Thymus (tissue), 11 donors: Measurements from ENCODE around the gene ADAMTS17. TPM values are rescaled to one million over a fixed set of nuclear protein-coding genes. Genes with fewer than 3 reads are reported as not detected.

ENCODE experiments used
- DNase-seq, 9 donors: peaks; one replicate each; pipeline ENCODE4 v3.0.0-alpha.2; 2013; ENCODE audit warnings: low spot score in 9 of 9, low read depth in 6 of 9, missing footprints in 1 of 9
- H3K27ac ChIP-seq, 2 donors: one replicate each; pipeline ENCODE4 v1.5.1; 2013; ENCODE audit warnings: control low read depth in 1 of 2, low read depth in 1 of 2, low read length in 1 of 2, mild to moderate bottlenecking in 1 of 2, moderate library complexity in 1 of 2
- H3K27me3 ChIP-seq, 2 donors: one replicate each; pipeline ENCODE4 v1.5.1; 2013; ENCODE audit warnings: low read length in 1 of 2; ENCODE audit not compliant: control insufficient read depth in 2 of 2, insufficient read depth in 1 of 2
- H3K36me3 ChIP-seq, 2 donors: one replicate each; pipeline ENCODE4 v1.5.1; 2013; ENCODE audit warnings: low read length in 1 of 2, mild to moderate bottlenecking in 1 of 2, moderate library complexity in 1 of 2; ENCODE audit not compliant: control insufficient read depth in 2 of 2, insufficient read depth in 2 of 2
- H3K4me1 ChIP-seq, 2 donors: one replicate each; pipeline ENCODE4 v1.5.1; 2013; ENCODE audit warnings: low read length in 2 of 2; ENCODE audit not compliant: control insufficient read depth in 2 of 2, insufficient read depth in 2 of 2
- H3K4me3 ChIP-seq, 2 donors: one replicate each; pipeline ENCODE4 v1.5.1; 2013; ENCODE audit warnings: low read length in 2 of 2, control low read depth in 1 of 2, mild to moderate bottlenecking in 1 of 2
- H3K9me3 ChIP-seq, 2 donors: one replicate each; pipeline ENCODE4 v1.5.1; 2013; ENCODE audit warnings: low read length in 1 of 2, mild to moderate bottlenecking in 1 of 2; ENCODE audit not compliant: control insufficient read depth in 2 of 2, insufficient read depth in 1 of 2
- WGBS: extraction: QIAGEN DNeasy Blood & Tissue Kit; methylation state at CpG from one replicate; pipeline ENCODE4 v1.1.7; 2013; 5-methylcytosine and 5-hydroxymethylcytosine counted together
- polyA plus RNA-seq: library from polyadenylated mRNA; stranded (reverse); fragments of 200-250 nt; gene quantifications from one replicate; pipeline ENCODE4 v1.2.3, GENCODE V29; 2013
- total RNA-seq: library from RNA; stranded (reverse); fragments of 120-200 nt; gene quantifications from one replicate; pipeline ENCODE4 v1.2.4, GENCODE V29; 2013
- donor health status: healthy.

ADAMTS17 gene
- total and polyA plus RNA-seq, 2 donors, result 5.6 to 10.4 TPM

- Histone ChIP-seq H3K9me3 (peaks cover 2 to 3% of the 10 kb centered on the region in 2 donors), H3K4me3 (no peak overlapping the region), H3K4me1 (no peaks in the 10 kb centered on the region), H3K27ac (no peak overlapping the region), H3K36me3 (peaks cover 0 to 4% of the 10 kb centered on the region in 2 donors), H3K27me3 (no peaks in the 10 kb centered on the region)
- 90% methylated on average over 4 of the region's 4 CpGs for WGBS
- no peak for DNase-seq
Measured at GRCh38 chr15:100022806-100023205, 319.0 kb downstream of the ADAMTS17 start.

- Histone ChIP-seq H3K4me3 (no peak overlapping the region), H3K9me3 (no peaks in the 10 kb centered on the region), H3K27me3 (no peaks in the 10 kb centered on the region), H3K4me1 (no peaks in the 10 kb centered on the region), H3K36me3 (no peaks in the 10 kb centered on the region), H3K27ac (no peak overlapping the region)
- 82% methylated on average over 5 of the region's 5 CpGs for WGBS
- no peak for DNase-seq
Measured at GRCh38 chr15:100022391-100022790, 319.4 kb downstream of the ADAMTS17 start.

DNA sequence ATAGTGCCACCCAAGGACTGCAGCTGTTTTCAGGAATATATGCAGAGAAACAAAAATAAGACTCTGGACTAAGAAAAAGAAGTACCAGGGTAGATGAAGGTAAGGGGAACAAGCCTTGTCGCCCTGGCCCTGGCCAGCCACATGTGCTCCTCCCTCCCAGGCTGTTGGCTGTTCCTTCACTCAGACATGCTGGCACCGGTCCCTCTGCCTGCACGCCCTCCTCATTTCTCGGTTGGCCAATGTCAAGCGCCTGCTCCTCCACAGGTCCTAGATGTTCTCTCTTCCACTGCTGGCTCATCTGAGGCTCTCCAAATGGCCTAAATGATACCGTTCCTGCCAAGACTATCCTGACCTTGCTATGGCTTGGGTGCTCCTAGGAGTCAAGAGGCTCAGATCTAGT is 320.1 kb downstream of the ADAMTS17 start:
- no peak overlapping the region for H3K27ac ChIP-seq
- no peaks in the 10 kb centered on the region for H3K27me3 ChIP-seq
- no peaks in the 10 kb centered on the region for H3K36me3 ChIP-seq
- no peaks in the 10 kb centered on the region for H3K9me3 ChIP-seq
- DNase-seq, result no peak
- WGBS, result 80% methylated on average over 6 of the region's 6 CpGs
- H3K4me3 ChIP-seq, result no peak overlapping the region
- no peaks in the 10 kb centered on the region for H3K4me1 ChIP-seq

- WGBS, result 91% methylated on average over 6 of the region's 6 CpGs
- DNase-seq, result no peak
- no peaks in the 10 kb centered on the region for H3K27me3 ChIP-seq
- H3K27ac ChIP-seq, result no peak overlapping the region
- H3K4me1 ChIP-seq, result no peaks in the 10 kb centered on the region
- H3K4me3 ChIP-seq, result no peak overlapping the region
- no peaks in the 10 kb centered on the region for H3K9me3 ChIP-seq
- H3K36me3 ChIP-seq, result no peaks in the 10 kb centered on the region
Measured at GRCh38 chr15:100020614-100021013, 321.2 kb downstream of the ADAMTS17 start.

GRCh38 chr15:100020189-100020588 is 321.6 kb downstream of the ADAMTS17 start:
- H3K27ac ChIP-seq, result no peak overlapping the region
- H3K27me3 ChIP-seq, result no peaks in the 10 kb centered on the region
- H3K4me3 ChIP-seq, result no peak overlapping the region
- no peak for DNase-seq
- 88% methylated on average over 6 of the region's 6 CpGs for WGBS
- no peaks in the 10 kb centered on the region for H3K36me3 ChIP-seq
- no peaks in the 10 kb centered on the region for H3K9me3 ChIP-seq
- H3K4me1 ChIP-seq, result no peaks in the 10 kb centered on the region

GRCh38 chr15:100019601-100020000 is 322.2 kb downstream of the ADAMTS17 start:
- H3K4me3 ChIP-seq, result no peak overlapping the region
- WGBS, result 95% methylated on average over 6 of the region's 6 CpGs
- no peaks in the 10 kb centered on the region for H3K9me3 ChIP-seq
- no peaks in the 10 kb centered on the region for H3K36me3 ChIP-seq
- no peak overlapping the region for H3K27ac ChIP-seq
- H3K4me1 ChIP-seq, result no peaks in the 10 kb centered on the region
- no peaks in the 10 kb centered on the region for H3K27me3 ChIP-seq
- no peak for DNase-seq

GRCh38 chr15:100018191-100018590 is 323.6 kb downstream of the ADAMTS17 start:
- H3K36me3 ChIP-seq, result no peaks in the 10 kb centered on the region
- H3K4me1 ChIP-seq, result no peaks in the 10 kb centered on the region
- 84% methylated on average over 4 of the region's 4 CpGs for WGBS
- no peaks in the 10 kb centered on the region for H3K9me3 ChIP-seq
- no peak overlapping the region for H3K4me3 ChIP-seq
- no peaks in the 10 kb centered on the region for H3K27me3 ChIP-seq
- no peak overlapping the region for H3K27ac ChIP-seq
- DNase-seq, result no peak

GRCh38 chr15:100017140-100017539 is 324.6 kb downstream of the ADAMTS17 start:
- WGBS, result 94% methylated on average over 7 of the region's 7 CpGs
- no peak overlapping the region for H3K27ac ChIP-seq

DNA sequence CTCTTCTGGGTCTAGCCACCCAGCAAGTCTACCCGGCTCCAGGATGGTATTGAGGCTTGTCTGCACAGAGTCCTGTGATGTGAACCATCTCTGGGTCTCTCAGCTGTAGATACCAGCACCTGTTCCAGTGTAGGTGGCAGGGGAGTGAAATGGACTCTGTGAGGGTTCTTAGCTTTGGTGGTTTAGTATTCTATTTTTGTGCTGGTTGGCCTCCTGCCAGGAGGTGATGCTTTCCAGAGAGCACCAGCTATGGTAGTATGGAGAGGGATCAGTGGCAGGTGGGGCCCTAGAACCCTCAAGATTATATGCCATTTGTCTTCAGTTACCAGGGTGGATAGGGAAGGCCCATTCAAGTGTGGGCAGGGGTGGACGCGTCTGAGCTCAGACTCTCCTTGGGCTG is 325.1 kb downstream of the ADAMTS17 start:
- no peaks in the 10 kb centered on the region for H3K9me3 ChIP-seq
- no peaks in the 10 kb centered on the region for H3K4me1 ChIP-seq
- H3K27ac ChIP-seq, result no peak overlapping the region
- no peak overlapping the region for H3K4me3 ChIP-seq
- no peak for DNase-seq
- 97% methylated on average over 3 of the region's 3 CpGs for WGBS
- no peaks in the 10 kb centered on the region for H3K27me3 ChIP-seq
- H3K36me3 ChIP-seq, result no peaks in the 10 kb centered on the region

More at GRCh38 chr15:100017140-100017539, 324.6 kb downstream of the ADAMTS17 start:
- no peaks in the 10 kb centered on the region for H3K27me3 ChIP-seq
- H3K4me3 ChIP-seq, result no peak overlapping the region
- H3K9me3 ChIP-seq, result no peaks in the 10 kb centered on the region
- H3K4me1 ChIP-seq, result no peaks in the 10 kb centered on the region
- no peak for DNase-seq
- no peaks in the 10 kb centered on the region for H3K36me3 ChIP-seq

DNA sequence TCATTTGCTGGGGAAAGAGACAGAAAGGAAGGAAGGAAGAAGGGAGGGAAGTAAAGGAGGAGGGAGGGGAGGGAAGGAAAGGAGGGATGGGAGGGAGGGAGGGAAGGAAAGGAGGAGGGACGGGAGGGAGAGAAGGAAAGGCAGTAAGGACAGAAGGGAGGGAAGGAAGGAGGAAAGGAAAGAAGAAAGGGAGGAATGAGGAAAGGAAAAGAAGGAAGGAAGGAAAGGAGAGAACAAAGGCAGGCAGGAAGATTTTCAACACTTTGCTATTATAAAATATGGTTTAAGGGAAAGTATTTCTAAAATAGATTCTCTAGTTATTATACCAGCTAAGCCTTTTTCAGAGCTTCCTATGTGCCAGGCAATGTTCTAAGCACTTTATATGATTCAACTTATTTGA is 330.5 kb downstream of the ADAMTS17 start:
- H3K9me3 ChIP-seq, result no peaks in the 10 kb centered on the region
- no peaks in the 10 kb centered on the region for H3K4me1 ChIP-seq
- no peak for DNase-seq
- no peaks in the 10 kb centered on the region for H3K36me3 ChIP-seq
- WGBS, result 79% methylated on average over 1 of the region's 1 CpG
- H3K27ac ChIP-seq, result no peak overlapping the region
- H3K4me3 ChIP-seq, result no peak overlapping the region
- no peaks in the 10 kb centered on the region for H3K27me3 ChIP-seq
